ENCODE data around the gene L3MBTL2.

DNA sequence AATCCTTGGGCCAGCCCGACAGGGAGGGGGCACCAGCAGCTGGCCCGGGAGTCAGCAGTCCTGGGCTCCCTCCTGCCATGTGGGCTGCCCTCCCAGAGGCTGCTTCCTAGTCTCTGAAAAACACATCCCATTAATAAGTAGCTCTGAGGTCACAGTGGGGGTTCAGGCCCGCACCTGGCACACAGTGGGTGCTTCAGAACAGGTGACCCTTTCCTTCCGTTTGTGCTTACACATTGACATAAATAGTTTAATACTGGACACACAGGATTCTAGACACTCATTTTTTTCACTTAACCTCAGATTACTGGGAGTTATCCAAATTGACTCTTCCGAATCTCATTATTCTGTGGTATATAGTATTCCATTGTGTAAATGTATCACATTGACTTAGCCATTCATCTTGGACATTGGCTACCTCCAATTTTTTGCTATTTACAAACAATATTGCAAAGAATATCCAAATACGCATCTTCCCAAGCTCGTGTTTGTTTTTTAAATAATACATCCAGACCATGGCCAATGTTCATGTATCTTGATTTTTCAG is 36.1 kb downstream of the L3MBTL2 start:
- TF ChIP-seq EZH2 (IDR thresholded peaks at IDR 0.05; ENCODE audit: borderline replicate concordance) = no peak
- TF ChIP-seq CTCF (IDR thresholded peaks at IDR 0.05; ENCODE audit: poor library complexity) = no peak
